HepG2 (cell line): ENCODE measurements around the gene CDH23. TPM values are rescaled to one million over a fixed set of nuclear protein-coding genes. Genes with fewer than 3 reads are reported as not detected.

Source experiments
- ARNT2 ChIP-seq: sonication (generic); formaldehyde crosslinking; IDR thresholded peaks from 2 replicates; pipeline ENCODE4 v1.8.0; 2022; ENCODE audit warnings: mild to moderate bottlenecking, low read depth, missing genetic modification reagents, moderate library complexity
- BHLHE40 ChIP-seq: IDR thresholded peaks from 2 replicates; pipeline ENCODE4 v1.6.1; 2011; ENCODE audit warnings: low read length, improper control_type of control experiment
- CEBPG ChIP-seq: IDR thresholded peaks from 2 replicates; pipeline ENCODE4 v1.6.1; 2016
- HNRNPK ChIP-seq: fragments of 200-400 bp; formaldehyde crosslinking; IDR thresholded peaks from 2 replicates; pipeline ENCODE4 v1.6.1; 2018; ENCODE audit warnings: low read length, low read depth, moderate library complexity, mild to moderate bottlenecking; ENCODE audit not compliant: poor library complexity, severe bottlenecking
- HNRNPUL1 ChIP-seq: fragments of 200-400 bp; formaldehyde crosslinking; IDR thresholded peaks from 2 replicates; pipeline ENCODE4 v1.6.1; 2017; ENCODE audit warnings: low read depth, mild to moderate bottlenecking, low read length, moderate library complexity
- MAFG ChIP-seq: sonication (generic); formaldehyde crosslinking; IDR thresholded peaks from 2 replicates; pipeline ENCODE4 v1.5.1; 2020; ENCODE audit warnings: mild to moderate bottlenecking, missing genetic modification reagents
- PAWR ChIP-seq: sonication (generic); formaldehyde crosslinking; IDR thresholded peaks from 2 replicates; pipeline ENCODE4 v1.4.0; 2020; ENCODE audit warnings: missing genetic modification reagents, mild to moderate bottlenecking, borderline replicate concordance
- PPARG ChIP-seq: conservative IDR thresholded peaks from 2 replicates; pipeline ENCODE4 v1.6.1; 2016; ENCODE audit warnings: missing biosample characterization, missing genetic modification reagents
- RCOR2 ChIP-seq: IDR thresholded peaks from 2 replicates; pipeline ENCODE4 v1.6.1; 2016; ENCODE audit warnings: missing biosample characterization, missing genetic modification reagents
- RFX5 ChIP-seq: IDR thresholded peaks from 2 replicates; pipeline ENCODE4 v1.6.1; 2011; ENCODE audit warnings: low read depth, low read length, improper control_type of control experiment
- ZBTB37 ChIP-seq: sonication (generic); formaldehyde crosslinking; IDR thresholded peaks from 2 replicates; pipeline ENCODE4 v1.4.0; 2020; ENCODE audit warnings: mild to moderate bottlenecking, missing genetic modification reagents
- ZNF329 ChIP-seq: sonication (generic); formaldehyde crosslinking; IDR thresholded peaks from 2 replicates; pipeline ENCODE4 v1.9.0; 2021; ENCODE audit warnings: low read depth, mild to moderate bottlenecking, missing genetic modification reagents
- ZNF563 ChIP-seq: sonication (generic); formaldehyde crosslinking; IDR thresholded peaks from 2 replicates; pipeline ENCODE4 v1.8.0; 2022; ENCODE audit warnings: mild to moderate bottlenecking, moderate library complexity, missing genetic modification reagents
- ZNF567 ChIP-seq: sonication (generic); formaldehyde crosslinking; IDR thresholded peaks from 2 replicates; pipeline ENCODE4 v1.8.1; 2023; ENCODE audit warnings: mild to moderate bottlenecking, missing genetic modification reagents, borderline replicate concordance
- ZNF674 ChIP-seq: sonication (generic); formaldehyde crosslinking; IDR thresholded peaks from 2 replicates; pipeline ENCODE4 v1.5.0; 2020; ENCODE audit warnings: low read depth, mild to moderate bottlenecking, missing genetic modification reagents
- ZNF747 ChIP-seq: sonication (generic); formaldehyde crosslinking; IDR thresholded peaks from 2 replicates; pipeline ENCODE4 v1.8.1; 2023; ENCODE audit warnings: missing genetic modification reagents, mild to moderate bottlenecking, borderline replicate concordance
- ZNF775 ChIP-seq: sonication (generic); formaldehyde crosslinking; IDR thresholded peaks from 2 replicates; pipeline ENCODE4 v1.4.0; 2020; ENCODE audit warnings: missing genetic modification reagents, mild to moderate bottlenecking, moderate library complexity, borderline replicate concordance
- polyA plus RNA-seq, 8 experiments: library from polyadenylated mRNA; depleted of rRNA in 3 of 8; stranded (reverse) in 7 of 8; unstranded in 1 of 8; fragments of >200 nt; fragmentation: Illumina TruSeq in 4 of 8; extraction: Trizol in 4 of 8; gene quantifications; 2 replicates each; pipeline versions ENCODE4 v1.2.1 to v1.2.3, GENCODE V29; 2011 to 2016; ENCODE audit warnings: low read depth in 4 of 8, missing spikeins in 1 of 8, mixed read lengths in 1 of 8; ENCODE audit not compliant: insufficient read depth in 1 of 8
- total RNA-seq, 5 experiments: library from RNA; depleted of rRNA; stranded (reverse); fragments of >200 nt; fragmentation: Illumina TruSeq; extraction: Trizol; gene quantifications; 2 replicates each; pipeline ENCODE4 v1.2.3, GENCODE V29; 2016; ENCODE audit warnings: low read depth in 1 of 5
- TF ChIP-seq, protein P1 (sequence below): sonication (generic); formaldehyde crosslinking; IDR thresholded peaks from 2 replicates; pipeline ENCODE4 v1.5.1; 2020; ENCODE audit warnings: missing genetic modification reagents, mild to moderate bottlenecking, borderline replicate concordance
- TF ChIP-seq, protein P2 (sequence below): sonication (generic); formaldehyde crosslinking; conservative IDR thresholded peaks from 2 replicates; pipeline ENCODE4 v1.4.0; 2020; ENCODE audit warnings: missing genetic modification reagents
- TF ChIP-seq, protein P3 (sequence below): sonication (generic); formaldehyde crosslinking; IDR thresholded peaks from 2 replicates; pipeline ENCODE4 v1.8.1; 2023; ENCODE audit warnings: missing genetic modification reagents, inconsistent platforms, borderline replicate concordance
- TF ChIP-seq, protein P4 (sequence below): IDR thresholded peaks from 2 replicates; pipeline ENCODE4 v1.6.1; 2016; ENCODE audit warnings: mild to moderate bottlenecking

The CDH23 gene
- total and polyA plus RNA-seq, 2 of the 13 experiments (the other 11 are each of a cell fraction or from before 2014, with no cell fraction given), result 0.13 TPM; not detected in 1

GRCh38 chr10:71850743-71851464 is 454.2 kb downstream of the CDH23 start, which contains the start of gene PSAP (continued):
- TF ChIP-seq, protein P1, sequence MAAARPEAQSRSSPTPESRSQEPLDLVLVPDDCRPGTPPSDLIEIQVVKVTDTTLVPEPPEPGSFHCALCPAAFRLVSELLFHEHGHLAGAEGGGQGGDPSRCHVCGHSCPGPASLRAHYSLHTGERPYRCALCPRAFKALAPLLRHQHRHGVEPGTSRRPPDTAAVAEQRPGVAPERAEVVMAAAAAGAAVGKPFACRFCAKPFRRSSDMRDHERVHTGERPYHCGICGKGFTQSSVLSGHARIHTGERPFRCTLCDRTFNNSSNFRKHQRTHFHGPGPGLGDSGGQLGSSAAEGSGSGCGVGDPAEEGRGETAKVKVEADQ (CRISPR knock-in tag), result no peak; the same call in 1 of the 2 replicates
- TF ChIP-seq, protein P2, sequence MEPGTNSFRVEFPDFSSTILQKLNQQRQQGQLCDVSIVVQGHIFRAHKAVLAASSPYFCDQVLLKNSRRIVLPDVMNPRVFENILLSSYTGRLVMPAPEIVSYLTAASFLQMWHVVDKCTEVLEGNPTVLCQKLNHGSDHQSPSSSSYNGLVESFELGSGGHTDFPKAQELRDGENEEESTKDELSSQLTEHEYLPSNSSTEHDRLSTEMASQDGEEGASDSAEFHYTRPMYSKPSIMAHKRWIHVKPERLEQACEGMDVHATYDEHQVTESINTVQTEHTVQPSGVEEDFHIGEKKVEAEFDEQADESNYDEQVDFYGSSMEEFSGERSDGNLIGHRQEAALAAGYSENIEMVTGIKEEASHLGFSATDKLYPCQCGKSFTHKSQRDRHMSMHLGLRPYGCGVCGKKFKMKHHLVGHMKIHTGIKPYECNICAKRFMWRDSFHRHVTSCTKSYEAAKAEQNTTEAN, result no peak; the same call in 1 of the 2 replicates
- TF ChIP-seq ZNF563 (CRISPR knock-in tag) (peak; percentile 69; the same call in 1 of the 2 replicates), ZNF329 (CRISPR knock-in tag) (no peak), BHLHE40 (peak; percentile 86), ARNT2 (CRISPR knock-in tag) (peak; percentile 61; the same call in 1 of the 2 replicates), ZNF747 (CRISPR knock-in tag) (peak; percentile 85), ZBTB37 (CRISPR knock-in tag) (no peak), HNRNPUL1 (no peak), RFX5 (no peak; the same call in 1 of the 2 replicates), PAWR (CRISPR knock-in tag) (no peak), ZNF567 (CRISPR knock-in tag) (0 out of 2 replicates have a peak, but pooled peaks have one; percentile 52), RCOR2 (CRISPR knock-in tag) (no peak), HNRNPK (peak; percentile 97), PPARG (CRISPR knock-in tag) (peak; percentile 52; the same call in 1 of the 2 replicates), MAFG (no peak), ZNF775 (CRISPR knock-in tag) (no peak), ZNF674 (CRISPR knock-in tag) (no peak), CEBPG (CRISPR knock-in tag) (no peak)
- TF ChIP-seq, protein P3, sequence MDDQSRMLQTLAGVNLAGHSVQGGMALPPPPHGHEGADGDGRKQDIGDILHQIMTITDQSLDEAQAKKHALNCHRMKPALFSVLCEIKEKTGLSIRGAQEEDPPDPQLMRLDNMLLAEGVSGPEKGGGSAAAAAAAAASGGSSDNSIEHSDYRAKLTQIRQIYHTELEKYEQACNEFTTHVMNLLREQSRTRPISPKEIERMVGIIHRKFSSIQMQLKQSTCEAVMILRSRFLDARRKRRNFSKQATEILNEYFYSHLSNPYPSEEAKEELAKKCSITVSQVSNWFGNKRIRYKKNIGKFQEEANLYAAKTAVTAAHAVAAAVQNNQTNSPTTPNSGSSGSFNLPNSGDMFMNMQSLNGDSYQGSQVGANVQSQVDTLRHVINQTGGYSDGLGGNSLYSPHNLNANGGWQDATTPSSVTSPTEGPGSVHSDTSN (CRISPR knock-in tag), result no peak
- TF ChIP-seq, protein P4, sequence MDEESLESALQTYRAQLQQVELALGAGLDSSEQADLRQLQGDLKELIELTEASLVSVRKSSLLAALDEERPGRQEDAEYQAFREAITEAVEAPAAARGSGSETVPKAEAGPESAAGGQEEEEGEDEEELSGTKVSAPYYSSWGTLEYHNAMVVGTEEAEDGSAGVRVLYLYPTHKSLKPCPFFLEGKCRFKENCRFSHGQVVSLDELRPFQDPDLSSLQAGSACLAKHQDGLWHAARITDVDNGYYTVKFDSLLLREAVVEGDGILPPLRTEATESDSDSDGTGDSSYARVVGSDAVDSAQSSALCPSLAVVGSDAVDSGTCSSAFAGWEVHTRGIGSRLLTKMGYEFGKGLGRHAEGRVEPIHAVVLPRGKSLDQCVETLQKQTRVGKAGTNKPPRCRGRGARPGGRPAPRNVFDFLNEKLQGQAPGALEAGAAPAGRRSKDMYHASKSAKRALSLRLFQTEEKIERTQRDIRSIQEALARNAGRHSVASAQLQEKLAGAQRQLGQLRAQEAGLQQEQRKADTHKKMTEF (CRISPR knock-in tag), result peak; percentile 80
